Left ventricle myocardium inferior (tissue), 1 donor: ENCODE measurements around the gene GFI1. TPM values are rescaled to one million over a fixed set of nuclear protein-coding genes. Genes with fewer than 3 reads are reported as not detected.
A peak's percentile ranks its signal among the peaks of the same experiment; 100 is the strongest.

Source experiments
- DNase-seq: peaks from one replicate; pipeline ENCODE4 v3.0.0-alpha.2; 2020
- H3K27ac ChIP-seq: fragments of 200-600 bp; replicated peaks from 2 replicates; pipeline ENCODE4 v1.8.0; 2021
- H3K27me3 ChIP-seq: fragments of 200-600 bp; 2 replicates; pipeline ENCODE4 v1.8.0; 2021; ENCODE audit warnings: low read depth
- H3K36me3 ChIP-seq: fragments of 200-600 bp; 2 replicates; pipeline ENCODE4 v1.8.0; 2021
- H3K4me1 ChIP-seq: fragments of 200-600 bp; 2 replicates; pipeline ENCODE4 v1.8.0; 2021
- H3K4me3 ChIP-seq: fragments of 200-600 bp; 2 replicates; pipeline ENCODE4 v1.8.0; 2021; ENCODE audit warnings: mild to moderate bottlenecking, moderate library complexity
- H3K9me3 ChIP-seq: fragments of 200-600 bp; replicated peaks from 2 replicates; pipeline ENCODE4 v1.8.0; 2021
- CTCF ChIP-seq: fragments of 200-600 bp; IDR thresholded peaks from 2 replicates; pipeline ENCODE4 v1.8.0; 2021; ENCODE audit warnings: antibody characterized with exemption, mild to moderate bottlenecking, borderline replicate concordance
- intact Hi-C: fragments of 100-400 bp; cut with micrococcal nuclease; formaldehyde crosslinking; loops from one replicate; pipeline ENCODE4 v1.11.0; 2022
- total RNA-seq: library from RNA; stranded (reverse); fragmentation: NEBNext Ultra II Directional; extraction: Animal tissue kit (Norgen Biotek cat#: 25700); gene quantifications from one replicate; pipeline ENCODE4 v1.2.1, GENCODE V29; 2021
- donor health status: DM: no; HTN: yes; CAD: no; lungs with severe emphysema.

The GFI1 gene
- total RNA-seq, 1 donor from 2014 or later = 0.25 TPM

GRCh38 chr1:92485381-92486250 is 1.1 kb downstream of the GFI1 start:
- Histone ChIP-seq H3K27me3 (peaks cover 91% of the 10 kb centered on the region), H3K27ac (no peak overlapping the region), H3K36me3 (no peaks in the 10 kb centered on the region), H3K4me3 (peak overlapping the region; percentile 69), H3K9me3 (no peaks in the 10 kb centered on the region), H3K4me1 (peaks cover 63% of the 10 kb centered on the region)
- intact Hi-C loops = no loop called here
- TF ChIP-seq CTCF = peak; percentile 24
- peak; percentile 34 for DNase-seq

- DNase-seq = no peak
- Histone ChIP-seq H3K36me3 (no peaks in the 10 kb centered on the region), H3K27me3 (peaks cover 100% of the 10 kb centered on the region), H3K4me3 (peak overlapping the region; percentile 69), H3K9me3 (no peaks in the 10 kb centered on the region), H3K4me1 (peaks cover 68% of the 10 kb centered on the region), H3K27ac (no peak overlapping the region)
- TF ChIP-seq CTCF = no peak
- intact Hi-C loops = no loop called here
These were observed 2.0 kb downstream of the GFI1 start for GRCh38 chr1:92484472-92485380.

GRCh38 chr1:92483610-92484471 is 2.9 kb downstream of the GFI1 start:
- Histone ChIP-seq H3K9me3 (no peaks in the 10 kb centered on the region), H3K27me3 (peaks cover 100% of the 10 kb centered on the region), H3K4me3 (peak overlapping the region; percentile 69), H3K36me3 (no peaks in the 10 kb centered on the region), H3K4me1 (peaks cover 68% of the 10 kb centered on the region), H3K27ac (no peak overlapping the region)
- intact Hi-C loops = no loop called here
- TF ChIP-seq CTCF = no peak
- no peak for DNase-seq

- H3K9me3 ChIP-seq = no peaks in the 10 kb centered on the region
- H3K4me3 ChIP-seq = peak overlapping the region; percentile 69
- H3K27ac ChIP-seq = no peak overlapping the region
- H3K4me1 ChIP-seq = peaks cover 68% of the 10 kb centered on the region
- DNase-seq = no peak
- H3K36me3 ChIP-seq = no peaks in the 10 kb centered on the region
- H3K27me3 ChIP-seq = peaks cover 100% of the 10 kb centered on the region
- no peak for TF ChIP-seq CTCF
- intact Hi-C loops = no loop called here
These were observed 3.8 kb downstream of the GFI1 start for GRCh38 chr1:92482665-92483609.
